Brain microvascular endothelial cell (primary cell): ENCODE results near the gene TRUB1.
"Not testable (repeated sequence)": the region's sequence is repeated elsewhere in the genome, so short reads cannot be mapped to it uniquely, and the experiment has no call there.

Source experiments
- DNase-seq: peaks from one replicate; pipeline ENCODE4 v3.0.0-alpha.2; 2020
- H3K27ac ChIP-seq: fragments of 250-450 bp; sonication (Bioruptor Pico); 2 replicates; pipeline ENCODE4 v1.5.1; 2020; ENCODE audit warnings: mild to moderate bottlenecking, moderate library complexity
- H3K27me3 ChIP-seq: fragments of 250-450 bp; sonication (Bioruptor Pico); replicated peaks from 2 replicates; pipeline ENCODE4 v1.5.1; 2020; ENCODE audit warnings: mild to moderate bottlenecking
- H3K36me3 ChIP-seq: fragments of 250-450 bp; sonication (Bioruptor Pico); replicated peaks from 2 replicates; pipeline ENCODE4 v1.5.1; 2020; ENCODE audit warnings: mild to moderate bottlenecking
- H3K4me3 ChIP-seq: 2 replicates; pipeline ENCODE4 v1.5.1; 2011; ENCODE audit warnings: low read depth, mild to moderate bottlenecking, control low read depth, low read length, moderate library complexity
- CTCF ChIP-seq: IDR thresholded peaks from 2 replicates; pipeline ENCODE4 v1.5.1; 2011; ENCODE audit warnings: low read depth, mild to moderate bottlenecking, moderate library complexity, low read length, control low read depth, inconsistent platforms; ENCODE audit errors: missing control alignments
- in situ Hi-C: cut with HindIII; loops from 2 replicates; pipeline ENCODE4 v1.10.0; 2017; ENCODE audit warnings: low sequenced_read_pairs, low pct_ligation_motif_present

Gene TRUB1

GRCh38 chr10:114937962-114938855 is at the start of gene TRUB1:
TSS of gene TRUB1 (plus strand) at chr10:114938195. CDS start at chr10:114938254, 59 bp downstream.
- no peaks in the 10 kb centered on the region for H3K27me3 ChIP-seq
- peak within 1 kb of the TSS; percentile 80 for H3K4me3 ChIP-seq
- peak; percentile 98 for DNase-seq
- H3K27ac ChIP-seq: peak within 1 kb of the TSS; percentile 71
- TF ChIP-seq CTCF: no peak
- peaks cover 7% of the 10 kb centered on the region for H3K36me3 ChIP-seq
- in situ Hi-C loops: no loop called here

GRCh38 chr10:114893251-114893650 is 44.7 kb upstream of the TRUB1 start:
- Histone ChIP-seq H3K27me3 (no peaks in the 10 kb centered on the region), H3K4me3 (no peak overlapping the region), H3K27ac (no peak overlapping the region), H3K36me3 (no peaks in the 10 kb centered on the region)
- in situ Hi-C loops: loop anchor here (25.0 kb wide), 1 partner anchor 194 kb away; the partner anchor contains the start of gene ATRNL1
- DNase-seq: no peak
- no peak for TF ChIP-seq CTCF

GRCh38 chr10:114894911-114895310 is 43.1 kb upstream of the TRUB1 start:
- Histone ChIP-seq H3K4me3 (no peak overlapping the region), H3K27ac (no peak overlapping the region), H3K36me3 (no peaks in the 10 kb centered on the region), H3K27me3 (no peaks in the 10 kb centered on the region)
- in situ Hi-C loops: loop anchor here (25.0 kb wide), 1 partner anchor 192 kb away; the partner anchor contains the start of gene ATRNL1
- no peak for TF ChIP-seq CTCF
- no peak for DNase-seq

- H3K27ac ChIP-seq, H3K4me3 ChIP-seq, DNase-seq, H3K36me3 ChIP-seq, H3K27me3 ChIP-seq: not testable (repeated sequence)
- in situ Hi-C loops: loop anchor here (25.0 kb wide), 1 partner anchor 190 kb away; the partner anchor contains the start of gene ATRNL1
Observed at GRCh38 chr10:114897011-114897410, 41.0 kb upstream of the TRUB1 start.

GRCh38 chr10:114897593-114897992 is 40.4 kb upstream of the TRUB1 start:
- Histone ChIP-seq H3K27me3 (no peaks in the 10 kb centered on the region), H3K27ac (no peak overlapping the region), H3K36me3 (no peaks in the 10 kb centered on the region), H3K4me3 (no peak overlapping the region)
- DNase-seq: no peak
- in situ Hi-C loops: loop anchor here (25.0 kb wide), 1 partner anchor 190 kb away; the partner anchor contains the start of gene ATRNL1
- no peak for TF ChIP-seq CTCF

GRCh38 chr10:114899982-114900381 is 38.0 kb upstream of the TRUB1 start:
- in situ Hi-C loops: loop anchor here (25.0 kb wide), 1 partner anchor 187 kb away; the partner anchor contains the start of gene ATRNL1
- H3K27me3 ChIP-seq: no peaks in the 10 kb centered on the region
- no peak for TF ChIP-seq CTCF
- H3K36me3 ChIP-seq: no peaks in the 10 kb centered on the region
- no peak overlapping the region for H3K27ac ChIP-seq
- no peak for DNase-seq
- no peak overlapping the region for H3K4me3 ChIP-seq
